Lower leg skin (tissue), 4 donors: ENCODE data around the gene PILRB. TPM values are rescaled to one million over a fixed set of nuclear protein-coding genes. Genes with fewer than 3 reads are reported as not detected.
"Not testable (repeated sequence)": the region's sequence is repeated elsewhere in the genome, so short reads cannot be mapped to it uniquely, and the experiment has no call there.

Experiments used
- DNase-seq, 2 donors: peaks; one replicate each; pipeline ENCODE4 v3.0.0-alpha.2; 2019; ENCODE audit warnings: low spot score in 2 of 2
- H3K4me3 ChIP-seq: fragments of 200-600 bp; sonication (generic); 2 replicates; pipeline ENCODE4 v1.5.1; 2017; ENCODE audit warnings: mild to moderate bottlenecking, low read depth; ENCODE audit not compliant: poor library complexity, severe bottlenecking
- CTCF ChIP-seq, 3 donors: fragments of 450-650 bp; IDR thresholded peaks; one replicate each; pipeline ENCODE4 v1.5.1; 2016; ENCODE audit warnings: antibody characterized with exemption in 3 of 3, mild to moderate bottlenecking in 3 of 3, moderate library complexity in 2 of 3
- POLR2A ChIP-seq, 2 donors: fragments of 450-650 bp; IDR thresholded peaks; one replicate each; pipeline ENCODE4 v1.6.1; 2016 to 2017; ENCODE audit warnings: antibody characterized with exemption in 2 of 2, mild to moderate bottlenecking in 1 of 2, moderate library complexity in 1 of 2
- WGBS, 2 donors: methylation state at CpG; one replicate each; pipeline ENCODE4 v1.1.5; 2018; 5-methylcytosine and 5-hydroxymethylcytosine counted together
- intact Hi-C: fragments of 100-400 bp; cut with DNase I; formaldehyde crosslinking; loops from one replicate; pipeline ENCODE4 v1.15.0; 2023; ENCODE audit warnings: low total_unique reads
- total RNA-seq, 4 donors: library from RNA; depleted of rRNA; stranded (reverse); fragments of >200 nt; gene quantifications; one replicate each; pipeline ENCODE4 v1.1.0, GENCODE V29; 2016

The PILRB gene
- total RNA-seq, result 10 to 100 TPM; 33.3 to 86.8 (median 47.3) TPM

- intact Hi-C loops, result no loop called here
- WGBS, 2 donors, result 80 to 83% methylated on average over 8 to 11 of the region's 11 CpGs
These were observed at the start of gene PILRB for GRCh38 chr7:100358027-100358856. TSS of gene PILRB (plus strand) at chr7:100358117. CDS start at chr7:100358303, 186 bp downstream.

GRCh38 chr7:100318329-100318728 is 39.6 kb upstream of the PILRB start:
- 86 to 96% methylated on average over 4 to 5 of the region's 5 CpGs for WGBS, 2 donors
- H3K4me3 ChIP-seq, intact Hi-C loops: not testable (repeated sequence)
- peak in 1 of 2 donors; percentile 6 for DNase-seq

More at GRCh38 chr7:100358027-100358856, at the start of gene PILRB:
- DNase-seq, result no peak
- TF ChIP-seq POLR2A (IDR thresholded peaks at IDR 0.05) (no peak), CTCF (IDR thresholded peaks at IDR 0.05) (no peak)
- H3K4me3 ChIP-seq, result no peak within 1 kb of the TSS

- intact Hi-C loops, H3K4me3 ChIP-seq, DNase-seq: not testable (repeated sequence)
- 100% methylated on average over 1 of the region's 1 CpG for WGBS, 2 donors
These were observed 36.3 kb upstream of the PILRB start for GRCh38 chr7:100321648-100322047.

- intact Hi-C loops, DNase-seq, H3K4me3 ChIP-seq: not testable (repeated sequence)
- 95 to 96% methylated on average over 13 of the region's 13 CpGs for WGBS, 2 donors
These were observed 33.7 kb upstream of the PILRB start for GRCh38 chr7:100324194-100324593.

- DNase-seq, H3K4me3 ChIP-seq, intact Hi-C loops: not testable (repeated sequence)
- WGBS, 2 donors, result 81 to 94% methylated on average over 9 of the region's 9 CpGs
These were observed 32.2 kb upstream of the PILRB start for GRCh38 chr7:100325671-100326070.

- intact Hi-C loops, DNase-seq, H3K4me3 ChIP-seq: not testable (repeated sequence)
- 95 to 98% methylated on average over 7 to 10 of the region's 11 CpGs for WGBS, 2 donors
These were observed 31.0 kb upstream of the PILRB start for GRCh38 chr7:100326914-100327313.

GRCh38 chr7:100335566-100336466 is 22.1 kb upstream of the PILRB start:
- DNase-seq, result peak; percentile 94 to 99
- TF ChIP-seq POLR2A (IDR thresholded peaks at IDR 0.05), result peak in 1 of 2 donors; percentile 69
- peak overlapping the region; percentile 65 for H3K4me3 ChIP-seq
- intact Hi-C loops, result not testable (repeated sequence)
- WGBS, 2 donors, result 0% methylated on average over 13 to 52 of the region's 85 CpGs

- H3K4me3 ChIP-seq, intact Hi-C loops: not testable (repeated sequence)
- DNase-seq, result peak in 1 of 2 donors; percentile 20
- WGBS, 2 donors, result 56 to 59% methylated on average over 15 of the region's 15 CpGs
These were observed 19.7 kb upstream of the PILRB start for GRCh38 chr7:100338083-100338696.

- H3K4me3 ChIP-seq, intact Hi-C loops: not testable (repeated sequence)
- WGBS, 2 donors, result 67 to 71% methylated on average over 6 of the region's 6 CpGs
- peak in 1 of 2 donors; percentile 63 for DNase-seq
These were observed 16.6 kb upstream of the PILRB start for GRCh38 chr7:100341286-100341685.
